Right atrium auricular region (tissue), 2 donors: Measurements from ENCODE around the gene DOCK4. TPM values are rescaled to one million over a fixed set of nuclear protein-coding genes. Genes with fewer than 3 reads are reported as not detected.

ENCODE experiments used
- DNase-seq: peaks from one replicate; pipeline ENCODE4 v3.0.0-alpha.2; 2019; ENCODE audit warnings: low spot score
- H3K27ac ChIP-seq, 2 donors: fragments of 200-600 bp; sonication (generic); 1 replicate in 1 of 2; 2 replicates in 1 of 2; pipeline ENCODE4 v1.5.1; 2016 to 2019
- H3K27me3 ChIP-seq, 2 donors: fragments of 200-600 bp; sonication (generic); one replicate each; pipeline versions ENCODE4 v1.5.1 to v1.6.0; 2017 to 2019
- H3K36me3 ChIP-seq: fragments of 200-600 bp; sonication (generic); one replicate; pipeline ENCODE4 v1.5.1; 2016
- H3K4me1 ChIP-seq, 2 donors: fragments of 200-600 bp; sonication (generic); one replicate each; pipeline versions ENCODE4 v1.5.1 to v1.6.0; 2017 to 2019
- H3K4me3 ChIP-seq, 2 donors: fragments of 200-600 bp; sonication (generic); 1 replicate in 1 of 2; 2 replicates in 1 of 2; pipeline ENCODE4 v1.5.1; 2017 to 2019; ENCODE audit warnings: mild to moderate bottlenecking in 1 of 2, moderate library complexity in 1 of 2
- H3K9me3 ChIP-seq, 2 donors: fragments of 200-600 bp; sonication (generic); one replicate each; pipeline ENCODE4 v1.5.1; 2019
- total RNA-seq, 2 donors: library from RNA; depleted of rRNA; stranded (reverse); fragments of >200 nt; gene quantifications; one replicate each; pipeline ENCODE4 v1.1.0, GENCODE V29; 2016
- TF ChIP-seq, protein P1 (sequence below), 2 donors: fragments of 200-600 bp; sonication (generic); IDR thresholded peaks; one replicate each; pipeline ENCODE4 v1.5.1; 2019; ENCODE audit warnings: antibody characterized with exemption in 2 of 2

The DOCK4 gene
- total RNA-seq, 2 donors from 2014 or later: 12.3 to 17.8 TPM

DNA sequence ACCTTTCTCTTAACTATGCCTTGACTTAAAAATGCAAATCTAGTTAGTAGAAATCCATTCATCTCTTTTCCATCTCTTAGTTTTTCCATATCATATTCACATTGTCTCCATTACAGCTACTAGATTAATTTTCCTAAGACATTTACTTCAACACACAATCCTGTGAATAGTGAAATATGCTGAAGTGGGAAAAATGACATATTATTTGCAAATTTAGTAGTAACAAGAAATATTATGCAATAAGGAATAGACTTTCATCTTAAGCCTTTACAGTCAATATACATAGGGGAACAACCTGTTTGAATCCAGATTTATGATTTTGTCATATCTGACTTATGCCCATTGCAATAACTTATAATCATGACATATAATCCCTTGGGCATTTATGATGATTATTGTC lies 366.9 kb downstream of the DOCK4 start:
- no peak for DNase-seq
- peaks cover 2% of the 10 kb centered on the region for H3K36me3 ChIP-seq
- H3K4me3 ChIP-seq: no peak overlapping the region
- no peaks in the 10 kb centered on the region for H3K9me3 ChIP-seq
- no peaks in the 10 kb centered on the region for H3K27me3 ChIP-seq
- no peaks in the 10 kb centered on the region for H3K4me1 ChIP-seq
- TF ChIP-seq, protein P1, sequence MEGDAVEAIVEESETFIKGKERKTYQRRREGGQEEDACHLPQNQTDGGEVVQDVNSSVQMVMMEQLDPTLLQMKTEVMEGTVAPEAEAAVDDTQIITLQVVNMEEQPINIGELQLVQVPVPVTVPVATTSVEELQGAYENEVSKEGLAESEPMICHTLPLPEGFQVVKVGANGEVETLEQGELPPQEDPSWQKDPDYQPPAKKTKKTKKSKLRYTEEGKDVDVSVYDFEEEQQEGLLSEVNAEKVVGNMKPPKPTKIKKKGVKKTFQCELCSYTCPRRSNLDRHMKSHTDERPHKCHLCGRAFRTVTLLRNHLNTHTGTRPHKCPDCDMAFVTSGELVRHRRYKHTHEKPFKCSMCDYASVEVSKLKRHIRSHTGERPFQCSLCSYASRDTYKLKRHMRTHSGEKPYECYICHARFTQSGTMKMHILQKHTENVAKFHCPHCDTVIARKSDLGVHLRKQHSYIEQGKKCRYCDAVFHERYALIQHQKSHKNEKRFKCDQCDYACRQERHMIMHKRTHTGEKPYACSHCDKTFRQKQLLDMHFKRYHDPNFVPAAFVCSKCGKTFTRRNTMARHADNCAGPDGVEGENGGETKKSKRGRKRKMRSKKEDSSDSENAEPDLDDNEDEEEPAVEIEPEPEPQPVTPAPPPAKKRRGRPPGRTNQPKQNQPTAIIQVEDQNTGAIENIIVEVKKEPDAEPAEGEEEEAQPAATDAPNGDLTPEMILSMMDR (IDR thresholded peaks at IDR 0.05): no peak
- no peak overlapping the region for H3K27ac ChIP-seq

DNA sequence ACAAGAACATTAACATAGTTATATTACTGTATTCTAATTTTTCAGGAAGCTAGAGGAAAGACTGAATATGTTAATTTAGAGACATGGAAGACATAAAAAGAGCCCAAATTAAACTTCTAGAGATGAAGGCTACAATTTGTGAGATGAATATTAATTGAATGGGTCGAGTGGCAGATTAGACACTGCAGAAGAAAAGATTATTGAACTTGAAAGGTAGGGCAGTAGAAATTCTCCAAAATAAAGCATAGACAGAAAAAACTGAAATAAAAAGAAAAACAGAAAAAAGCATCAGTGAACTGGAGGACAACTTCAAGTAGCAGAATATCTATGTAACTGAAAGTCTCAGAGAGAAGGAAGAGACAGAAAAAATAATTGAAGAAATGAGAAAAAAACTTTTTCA lies 369.6 kb downstream of the DOCK4 start:
- Histone ChIP-seq H3K36me3 (peaks cover 6% of the 10 kb centered on the region), H3K4me3 (no peak overlapping the region), H3K4me1 (no peaks in the 10 kb centered on the region), H3K9me3 (no peaks in the 10 kb centered on the region), H3K27me3 (no peaks in the 10 kb centered on the region), H3K27ac (no peak overlapping the region)
- TF ChIP-seq, protein P1 (IDR thresholded peaks at IDR 0.05): no peak
- no peak for DNase-seq

DNA sequence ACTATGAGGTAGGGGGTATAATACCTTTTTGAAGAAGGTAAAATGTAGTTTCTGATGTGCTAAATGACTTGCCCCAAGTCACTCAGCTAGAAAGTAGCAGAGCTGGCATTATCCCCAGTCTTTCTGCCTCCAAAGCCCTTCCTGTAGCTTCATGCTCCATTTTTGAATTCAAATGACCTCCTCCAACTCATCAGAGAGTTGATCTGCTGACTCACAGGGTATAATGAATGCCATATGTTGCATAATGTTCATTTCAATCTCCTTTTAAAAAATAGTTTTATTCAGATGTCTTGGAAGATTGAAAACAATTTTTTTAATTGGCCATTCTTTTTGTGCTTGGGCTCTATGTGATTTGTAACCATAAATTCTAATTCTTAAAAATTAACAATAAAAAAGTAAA lies 371.1 kb downstream of the DOCK4 start:
- H3K9me3 ChIP-seq: no peaks in the 10 kb centered on the region
- no peaks in the 10 kb centered on the region for H3K4me1 ChIP-seq
- H3K27ac ChIP-seq: no peak overlapping the region
- no peaks in the 10 kb centered on the region for H3K27me3 ChIP-seq
- H3K4me3 ChIP-seq: no peak overlapping the region
- H3K36me3 ChIP-seq: peaks cover 6% of the 10 kb centered on the region
- TF ChIP-seq, protein P1 (IDR thresholded peaks at IDR 0.05): no peak
- DNase-seq: no peak

DNA sequence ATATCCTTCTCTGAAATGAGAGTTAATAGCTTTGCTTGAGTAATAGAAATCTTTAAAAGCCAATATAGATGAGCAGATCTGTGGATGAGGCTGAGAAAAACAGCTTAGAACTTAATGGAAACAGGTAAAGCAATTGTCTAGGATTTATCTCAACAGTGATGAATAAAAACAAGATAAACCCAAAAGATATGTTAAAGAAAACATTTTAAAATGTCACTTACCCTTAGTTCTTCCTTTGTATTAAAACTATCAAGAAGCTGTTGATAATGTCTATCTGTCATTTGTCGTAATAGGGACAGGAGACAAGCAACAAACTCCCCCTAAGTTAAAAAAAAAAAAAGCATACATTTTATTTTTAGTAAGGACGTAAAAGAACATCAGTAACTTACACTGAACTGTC lies 371.8 kb downstream of the DOCK4 start:
- Histone ChIP-seq H3K4me1 (no peaks in the 10 kb centered on the region), H3K36me3 (peaks cover 6% of the 10 kb centered on the region), H3K27me3 (no peaks in the 10 kb centered on the region), H3K4me3 (no peak overlapping the region), H3K27ac (no peak overlapping the region), H3K9me3 (no peaks in the 10 kb centered on the region)
- DNase-seq: no peak
- TF ChIP-seq, protein P1 (IDR thresholded peaks at IDR 0.05): no peak

DNA sequence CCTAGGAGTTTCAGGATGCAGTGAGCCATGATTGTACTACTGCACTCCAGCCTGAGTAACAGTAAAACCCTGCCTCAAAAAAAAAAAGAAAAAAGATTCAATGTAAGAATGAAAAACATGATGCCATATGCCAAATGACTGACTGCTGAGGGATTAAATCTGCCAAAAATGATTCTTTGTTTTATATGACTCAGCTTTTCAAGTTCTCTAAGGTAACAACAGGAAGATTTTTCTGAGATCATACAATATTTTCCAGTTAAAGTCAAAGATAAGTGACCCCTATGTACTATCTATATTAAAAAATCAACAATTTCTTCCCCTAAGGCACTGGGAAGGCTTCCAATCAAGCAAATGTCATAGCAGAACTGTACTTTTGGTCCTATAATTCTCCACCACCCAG lies 372.7 kb downstream of the DOCK4 start:
- Histone ChIP-seq H3K27ac (no peak overlapping the region), H3K27me3 (no peaks in the 10 kb centered on the region), H3K9me3 (no peaks in the 10 kb centered on the region), H3K36me3 (peaks cover 6% of the 10 kb centered on the region), H3K4me3 (no peak overlapping the region), H3K4me1 (no peaks in the 10 kb centered on the region)
- TF ChIP-seq, protein P1 (IDR thresholded peaks at IDR 0.05): no peak
- DNase-seq: no peak

DNA sequence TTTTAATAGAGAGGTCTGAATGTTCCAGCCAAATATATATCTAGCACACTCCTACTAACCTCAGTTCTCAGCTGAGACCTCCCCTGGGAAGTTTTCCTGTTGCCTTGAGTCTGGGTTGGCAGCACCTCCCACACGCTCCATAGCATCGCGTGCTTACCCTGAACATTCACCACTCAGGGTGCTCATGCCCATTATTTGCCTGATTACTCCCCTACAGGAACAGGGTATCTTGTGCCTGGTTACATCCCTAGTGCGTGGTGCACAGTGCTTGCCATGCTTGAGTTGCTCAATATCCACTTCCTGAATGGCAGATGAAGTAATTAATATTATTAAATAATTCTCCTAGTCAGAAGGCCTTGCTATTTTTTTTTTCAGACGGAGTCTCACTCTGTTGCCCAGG lies 374.0 kb downstream of the DOCK4 start:
- Histone ChIP-seq H3K36me3 (peaks cover 6% of the 10 kb centered on the region), H3K4me3 (no peak overlapping the region), H3K27me3 (no peaks in the 10 kb centered on the region), H3K4me1 (no peaks in the 10 kb centered on the region), H3K27ac (no peak overlapping the region), H3K9me3 (no peaks in the 10 kb centered on the region)
- TF ChIP-seq, protein P1 (IDR thresholded peaks at IDR 0.05): no peak
- DNase-seq: no peak
